ENCODE results near the gene TPK1.

TPK1 gene

DNA sequence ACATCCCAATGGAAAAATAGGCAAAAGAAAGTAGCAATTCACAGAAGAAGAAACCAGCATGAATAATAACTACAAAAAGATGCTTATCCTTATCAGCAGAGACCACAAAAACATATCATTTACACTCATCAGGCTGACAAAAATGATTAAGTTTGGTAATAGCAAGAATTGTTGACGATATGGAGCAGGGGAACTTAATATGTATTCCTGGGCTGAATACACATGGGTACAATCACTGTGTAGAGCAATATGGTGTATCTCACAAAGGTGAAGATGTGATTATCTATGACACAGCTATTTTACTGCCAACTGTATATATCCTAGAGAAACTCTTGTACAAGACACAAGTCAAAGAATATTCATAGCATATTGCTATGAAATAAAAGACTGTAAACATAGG is 290.5 kb downstream of the TPK1 start:
- Histone ChIP-seq H3K27me3 (ENCODE audit: insufficient read depth, low read depth) (no peaks in the 10 kb centered on the region), H2AFZ (ENCODE audit: low read depth) (no peak overlapping the region), H3K9ac (no peak overlapping the region), H3K4me3 (IDR thresholded peaks at IDR 0.05; ENCODE audit: insufficient read depth, low read depth, low read length) (no peak overlapping the region), H3K4me1 (ENCODE audit: low read depth, poor library complexity, severe bottlenecking) (no peaks in the 10 kb centered on the region), H3K4me2 (no peak overlapping the region), H3K27ac (no peak overlapping the region), H3K79me2 (ENCODE audit: insufficient read depth, low read depth) (no peaks in the 10 kb centered on the region), H3K36me3 (ENCODE audit: insufficient read depth) (no peaks in the 10 kb centered on the region), H4K20me1 (ENCODE audit: insufficient read depth) (no peaks in the 10 kb centered on the region)
- TF ChIP-seq, protein P1, sequence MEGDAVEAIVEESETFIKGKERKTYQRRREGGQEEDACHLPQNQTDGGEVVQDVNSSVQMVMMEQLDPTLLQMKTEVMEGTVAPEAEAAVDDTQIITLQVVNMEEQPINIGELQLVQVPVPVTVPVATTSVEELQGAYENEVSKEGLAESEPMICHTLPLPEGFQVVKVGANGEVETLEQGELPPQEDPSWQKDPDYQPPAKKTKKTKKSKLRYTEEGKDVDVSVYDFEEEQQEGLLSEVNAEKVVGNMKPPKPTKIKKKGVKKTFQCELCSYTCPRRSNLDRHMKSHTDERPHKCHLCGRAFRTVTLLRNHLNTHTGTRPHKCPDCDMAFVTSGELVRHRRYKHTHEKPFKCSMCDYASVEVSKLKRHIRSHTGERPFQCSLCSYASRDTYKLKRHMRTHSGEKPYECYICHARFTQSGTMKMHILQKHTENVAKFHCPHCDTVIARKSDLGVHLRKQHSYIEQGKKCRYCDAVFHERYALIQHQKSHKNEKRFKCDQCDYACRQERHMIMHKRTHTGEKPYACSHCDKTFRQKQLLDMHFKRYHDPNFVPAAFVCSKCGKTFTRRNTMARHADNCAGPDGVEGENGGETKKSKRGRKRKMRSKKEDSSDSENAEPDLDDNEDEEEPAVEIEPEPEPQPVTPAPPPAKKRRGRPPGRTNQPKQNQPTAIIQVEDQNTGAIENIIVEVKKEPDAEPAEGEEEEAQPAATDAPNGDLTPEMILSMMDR (conservative IDR thresholded peaks at IDR 0.05; ENCODE audit: low read depth, low read length): no peak

DNA sequence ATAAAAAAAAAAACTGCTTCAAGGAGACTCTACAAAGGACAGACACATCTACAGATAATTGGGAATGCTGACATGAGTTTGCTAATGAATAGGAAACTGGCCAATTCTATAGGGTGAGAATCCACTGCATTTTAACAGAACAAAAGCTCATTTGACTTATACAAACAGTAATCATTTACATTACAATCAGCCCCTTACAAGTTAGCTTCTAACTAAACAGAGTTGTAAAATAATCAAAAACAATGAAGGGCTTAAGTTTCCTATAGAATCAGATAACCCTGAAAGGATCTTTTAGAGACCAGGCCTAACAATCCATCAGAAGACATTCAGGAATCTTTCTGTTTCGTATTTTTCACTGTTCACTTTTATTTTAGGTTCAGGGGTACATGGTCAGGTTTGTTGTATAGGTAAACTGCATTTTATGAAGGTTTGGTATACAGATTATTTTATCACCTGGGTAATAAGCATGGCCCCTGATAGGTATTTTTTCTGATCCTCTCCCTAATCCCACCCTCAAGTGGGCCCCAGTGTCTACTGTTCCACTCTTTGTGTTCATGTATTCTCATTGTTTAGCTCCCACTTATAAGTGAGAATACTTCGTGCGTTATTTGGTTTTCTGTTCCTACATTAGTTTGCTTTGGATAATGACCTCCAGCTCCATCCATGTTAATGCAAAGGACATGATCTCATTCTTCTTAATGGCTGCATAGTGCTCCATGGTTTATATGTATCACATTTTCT is 301.0 kb downstream of the TPK1 start:
- no peaks in the 10 kb centered on the region for H3K4me1 ChIP-seq (ENCODE audit: low read depth, poor library complexity, severe bottlenecking)
- H3K4me3 ChIP-seq (IDR thresholded peaks at IDR 0.05; ENCODE audit: insufficient read depth, low read depth, low read length): no peak overlapping the region
- H3K27me3 ChIP-seq (ENCODE audit: insufficient read depth, low read depth): no peaks in the 10 kb centered on the region
- no peaks in the 10 kb centered on the region for H3K36me3 ChIP-seq (ENCODE audit: insufficient read depth)
- TF ChIP-seq, protein P1 (conservative IDR thresholded peaks at IDR 0.05; ENCODE audit: low read depth, low read length): no peak
- no peaks in the 10 kb centered on the region for H3K79me2 ChIP-seq (ENCODE audit: insufficient read depth, low read depth)
- H2AFZ ChIP-seq (ENCODE audit: low read depth): no peak overlapping the region
- H3K27ac ChIP-seq: no peak overlapping the region
- no peaks in the 10 kb centered on the region for H4K20me1 ChIP-seq (ENCODE audit: insufficient read depth)
- H3K4me2 ChIP-seq: no peak overlapping the region
- no peak overlapping the region for H3K9ac ChIP-seq

DNA sequence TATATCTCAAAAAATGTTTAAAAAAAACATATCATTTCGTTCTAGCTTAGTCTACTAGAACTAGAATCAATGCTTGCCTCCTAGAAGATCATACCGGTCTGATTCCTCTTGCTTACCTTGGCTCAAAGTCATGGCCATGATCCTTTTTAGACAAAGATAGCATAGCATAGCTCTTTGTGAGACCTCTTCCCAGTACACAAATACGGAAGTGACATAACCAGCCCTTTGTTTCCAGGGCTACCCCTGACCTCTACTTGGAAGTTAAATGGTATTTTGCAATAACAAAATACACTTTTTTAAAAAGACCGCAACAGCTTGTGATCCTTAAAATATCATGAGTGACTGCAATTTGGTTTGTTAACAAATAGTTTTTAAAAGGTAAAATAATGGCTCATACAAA is 301.7 kb downstream of the TPK1 start:
- Histone ChIP-seq H3K79me2 (ENCODE audit: insufficient read depth, low read depth) (no peaks in the 10 kb centered on the region), H3K36me3 (ENCODE audit: insufficient read depth) (no peaks in the 10 kb centered on the region), H3K27ac (no peak overlapping the region), H3K4me3 (IDR thresholded peaks at IDR 0.05; ENCODE audit: insufficient read depth, low read depth, low read length) (no peak overlapping the region), H3K4me2 (no peak overlapping the region), H4K20me1 (ENCODE audit: insufficient read depth) (no peaks in the 10 kb centered on the region), H3K27me3 (ENCODE audit: insufficient read depth, low read depth) (no peaks in the 10 kb centered on the region), H2AFZ (ENCODE audit: low read depth) (no peak overlapping the region), H3K9ac (no peak overlapping the region), H3K4me1 (ENCODE audit: low read depth, poor library complexity, severe bottlenecking) (no peaks in the 10 kb centered on the region)
- TF ChIP-seq, protein P1 (conservative IDR thresholded peaks at IDR 0.05; ENCODE audit: low read depth, low read length): no peak

DNA sequence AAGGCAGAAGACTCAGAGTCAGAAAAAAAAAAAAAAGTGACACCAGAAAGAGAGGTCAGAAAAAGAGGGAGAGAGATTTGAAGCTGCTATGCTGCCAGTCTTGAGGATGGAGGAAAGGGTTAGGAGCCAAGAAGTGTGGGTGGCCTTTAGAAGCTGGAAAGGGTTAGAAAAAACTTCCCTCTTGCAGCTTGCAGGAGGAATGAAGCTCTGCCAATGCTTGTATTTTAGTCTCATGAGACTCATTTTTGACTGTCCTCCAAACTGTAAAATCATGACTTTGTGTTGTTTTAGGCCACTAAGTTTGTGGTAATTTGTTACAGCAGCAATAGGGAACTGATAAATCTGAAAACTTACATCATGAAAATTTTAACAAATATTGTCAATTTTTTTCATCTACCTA is 304.7 kb downstream of the TPK1 start:
- H3K4me2 ChIP-seq: no peak overlapping the region
- H4K20me1 ChIP-seq (ENCODE audit: insufficient read depth): no peaks in the 10 kb centered on the region
- H3K36me3 ChIP-seq (ENCODE audit: insufficient read depth): no peaks in the 10 kb centered on the region
- no peaks in the 10 kb centered on the region for H3K79me2 ChIP-seq (ENCODE audit: insufficient read depth, low read depth)
- H3K27me3 ChIP-seq (ENCODE audit: insufficient read depth, low read depth): no peaks in the 10 kb centered on the region
- TF ChIP-seq, protein P1 (conservative IDR thresholded peaks at IDR 0.05; ENCODE audit: low read depth, low read length): no peak
- H3K4me1 ChIP-seq (ENCODE audit: low read depth, poor library complexity, severe bottlenecking): no peaks in the 10 kb centered on the region
- no peak overlapping the region for H3K27ac ChIP-seq
- H2AFZ ChIP-seq (ENCODE audit: low read depth): no peak overlapping the region
- H3K4me3 ChIP-seq (IDR thresholded peaks at IDR 0.05; ENCODE audit: insufficient read depth, low read depth, low read length): no peak overlapping the region
- no peak overlapping the region for H3K9ac ChIP-seq
